Cardiac muscle cell (in vitro differentiated cells and primary cell): Measurements from ENCODE around the gene NEIL3. TPM values are rescaled to one million over a fixed set of nuclear protein-coding genes. Genes with fewer than 3 reads are reported as not detected.
A peak's percentile ranks its signal among the peaks of the same experiment; 100 is the strongest.

Experiments used
- DNase-seq, 2 donors: peaks; one replicate each; pipeline versions ENCODE4 v3.0.0 to v3.0.0-alpha.2; 2010 to 2017; ENCODE audit warnings: low read depth in 1 of 2, low spot score in 1 of 2
- H3K27ac ChIP-seq: fragments of 200-600 bp; sonication (generic); 2 replicates; pipeline ENCODE4 v1.5.1; 2016
- H3K27me3 ChIP-seq: fragments of 200-600 bp; sonication (generic); 2 replicates; pipeline ENCODE4 v1.6.0; 2016; ENCODE audit warnings: control low read depth
- H3K36me3 ChIP-seq: fragments of 200-600 bp; sonication (generic); 2 replicates; pipeline ENCODE4 v1.5.1; 2016; ENCODE audit warnings: control low read depth
- H3K4me1 ChIP-seq: fragments of 200-600 bp; sonication (generic); 2 replicates; pipeline ENCODE4 v1.8.1; 2017; ENCODE audit warnings: low read depth, mild to moderate bottlenecking, mixed run types
- H3K4me3 ChIP-seq: fragments of 200-600 bp; sonication (generic); 2 replicates; pipeline ENCODE4 v1.5.1; 2016; ENCODE audit warnings: mild to moderate bottlenecking
- H3K9me3 ChIP-seq: fragments of 200-600 bp; sonication (generic); 2 replicates; pipeline ENCODE4 v1.5.1; 2017; ENCODE audit warnings: low read depth, mild to moderate bottlenecking, control low read depth
- polyA plus RNA-seq: library from polyadenylated mRNA; unstranded; fragments of >200 nt; fragmentation: Nextera tagmentation; extraction: Ambion mirVana; gene quantifications from 2 replicates; pipeline ENCODE4 v1.2.1, GENCODE V29; 2016
- total RNA-seq: library from RNA; depleted of rRNA; stranded (reverse); fragments of >200 nt; gene quantifications from 2 replicates; pipeline ENCODE4 v1.2.3, GENCODE V29; 2016
- TF ChIP-seq, protein P1 (sequence below): IDR thresholded peaks from 2 replicates; pipeline ENCODE4 v1.5.1; 2012; ENCODE audit warnings: low read depth, mild to moderate bottlenecking, low read length

NEIL3 gene
- total and polyA plus RNA-seq, 2 experiments from 2014 or later: 2.0 to 7.4 TPM

DNA sequence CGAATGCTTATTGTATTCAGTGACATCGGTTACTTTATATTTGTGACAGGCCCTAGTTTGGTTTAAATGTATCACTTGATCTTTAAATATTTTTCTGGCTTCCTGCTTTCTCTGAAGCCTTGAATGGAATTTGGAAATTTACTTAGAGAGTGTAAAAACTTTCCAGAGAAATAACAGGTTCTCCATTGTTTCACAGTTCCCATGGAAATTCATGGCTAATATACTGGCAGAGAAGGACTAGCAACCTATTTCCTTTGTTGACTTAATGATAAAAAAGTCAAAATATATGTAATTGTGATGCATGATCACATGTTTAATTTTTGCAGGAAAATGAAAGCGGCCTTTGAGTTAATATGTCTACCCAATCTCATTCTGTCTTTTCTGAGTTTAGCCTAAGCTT lies 13.2 kb downstream of the NEIL3 start:
- TF ChIP-seq, protein P1, sequence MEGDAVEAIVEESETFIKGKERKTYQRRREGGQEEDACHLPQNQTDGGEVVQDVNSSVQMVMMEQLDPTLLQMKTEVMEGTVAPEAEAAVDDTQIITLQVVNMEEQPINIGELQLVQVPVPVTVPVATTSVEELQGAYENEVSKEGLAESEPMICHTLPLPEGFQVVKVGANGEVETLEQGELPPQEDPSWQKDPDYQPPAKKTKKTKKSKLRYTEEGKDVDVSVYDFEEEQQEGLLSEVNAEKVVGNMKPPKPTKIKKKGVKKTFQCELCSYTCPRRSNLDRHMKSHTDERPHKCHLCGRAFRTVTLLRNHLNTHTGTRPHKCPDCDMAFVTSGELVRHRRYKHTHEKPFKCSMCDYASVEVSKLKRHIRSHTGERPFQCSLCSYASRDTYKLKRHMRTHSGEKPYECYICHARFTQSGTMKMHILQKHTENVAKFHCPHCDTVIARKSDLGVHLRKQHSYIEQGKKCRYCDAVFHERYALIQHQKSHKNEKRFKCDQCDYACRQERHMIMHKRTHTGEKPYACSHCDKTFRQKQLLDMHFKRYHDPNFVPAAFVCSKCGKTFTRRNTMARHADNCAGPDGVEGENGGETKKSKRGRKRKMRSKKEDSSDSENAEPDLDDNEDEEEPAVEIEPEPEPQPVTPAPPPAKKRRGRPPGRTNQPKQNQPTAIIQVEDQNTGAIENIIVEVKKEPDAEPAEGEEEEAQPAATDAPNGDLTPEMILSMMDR: no peak
- Histone ChIP-seq H3K4me1 (peaks cover 9% of the 10 kb centered on the region), H3K27ac (no peak overlapping the region), H3K27me3 (no peaks in the 10 kb centered on the region), H3K4me3 (no peak overlapping the region), H3K9me3 (no peaks in the 10 kb centered on the region), H3K36me3 (no peaks in the 10 kb centered on the region)
- peak in 1 of 2 donors; percentile 43 for DNase-seq

DNA sequence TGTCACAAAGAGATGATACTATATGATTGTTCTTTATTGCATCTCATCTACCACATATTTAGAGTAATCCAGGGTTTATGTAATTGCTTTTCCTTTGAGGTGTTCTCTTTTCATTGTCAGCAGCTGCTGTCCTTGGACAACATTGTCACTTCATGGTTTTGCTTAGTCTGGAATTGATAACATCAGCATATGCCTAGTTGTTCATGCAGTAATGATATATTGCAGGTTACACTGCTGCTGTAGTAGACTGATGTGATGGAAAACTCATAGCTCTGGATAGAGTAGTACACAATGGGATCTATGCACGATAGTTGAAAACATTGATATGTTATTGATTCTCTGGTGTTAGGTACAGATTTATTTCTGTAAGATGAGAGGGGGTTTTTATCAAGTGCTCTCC lies 13.7 kb downstream of the NEIL3 start:
- no peak overlapping the region for H3K4me3 ChIP-seq
- no peak for DNase-seq
- no peaks in the 10 kb centered on the region for H3K9me3 ChIP-seq
- no peaks in the 10 kb centered on the region for H3K36me3 ChIP-seq
- no peak overlapping the region for H3K27ac ChIP-seq
- H3K4me1 ChIP-seq: peaks cover 9% of the 10 kb centered on the region
- no peaks in the 10 kb centered on the region for H3K27me3 ChIP-seq
- TF ChIP-seq, protein P1: no peak

DNA sequence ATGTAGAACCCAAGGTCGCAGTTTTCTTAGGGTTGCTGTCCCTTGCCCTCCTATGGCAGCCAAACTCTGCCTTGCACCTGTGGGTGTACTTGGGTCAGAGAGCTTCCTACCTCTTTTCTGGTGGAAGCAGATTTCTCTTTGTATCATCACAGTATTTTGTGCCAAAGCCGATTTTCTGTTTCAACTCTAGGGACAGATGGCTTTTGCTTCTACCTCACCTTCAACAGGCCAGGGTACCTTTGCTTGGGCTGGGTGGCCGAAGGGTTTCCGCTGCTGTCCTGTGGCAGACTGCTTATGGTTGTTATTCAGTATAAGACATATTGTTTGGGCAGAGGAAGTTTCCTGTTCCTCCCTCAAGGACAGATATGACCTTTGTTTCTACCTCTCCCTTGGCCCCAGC lies 22.4 kb downstream of the NEIL3 start:
- H3K9me3 ChIP-seq: peaks cover 5% of the 10 kb centered on the region
- no peaks in the 10 kb centered on the region for H3K27me3 ChIP-seq
- no peak overlapping the region for H3K27ac ChIP-seq
- DNase-seq: no peak
- no peak overlapping the region for H3K4me3 ChIP-seq
- H3K4me1 ChIP-seq: peaks cover 3% of the 10 kb centered on the region
- TF ChIP-seq, protein P1: no peak
- no peaks in the 10 kb centered on the region for H3K36me3 ChIP-seq

DNA sequence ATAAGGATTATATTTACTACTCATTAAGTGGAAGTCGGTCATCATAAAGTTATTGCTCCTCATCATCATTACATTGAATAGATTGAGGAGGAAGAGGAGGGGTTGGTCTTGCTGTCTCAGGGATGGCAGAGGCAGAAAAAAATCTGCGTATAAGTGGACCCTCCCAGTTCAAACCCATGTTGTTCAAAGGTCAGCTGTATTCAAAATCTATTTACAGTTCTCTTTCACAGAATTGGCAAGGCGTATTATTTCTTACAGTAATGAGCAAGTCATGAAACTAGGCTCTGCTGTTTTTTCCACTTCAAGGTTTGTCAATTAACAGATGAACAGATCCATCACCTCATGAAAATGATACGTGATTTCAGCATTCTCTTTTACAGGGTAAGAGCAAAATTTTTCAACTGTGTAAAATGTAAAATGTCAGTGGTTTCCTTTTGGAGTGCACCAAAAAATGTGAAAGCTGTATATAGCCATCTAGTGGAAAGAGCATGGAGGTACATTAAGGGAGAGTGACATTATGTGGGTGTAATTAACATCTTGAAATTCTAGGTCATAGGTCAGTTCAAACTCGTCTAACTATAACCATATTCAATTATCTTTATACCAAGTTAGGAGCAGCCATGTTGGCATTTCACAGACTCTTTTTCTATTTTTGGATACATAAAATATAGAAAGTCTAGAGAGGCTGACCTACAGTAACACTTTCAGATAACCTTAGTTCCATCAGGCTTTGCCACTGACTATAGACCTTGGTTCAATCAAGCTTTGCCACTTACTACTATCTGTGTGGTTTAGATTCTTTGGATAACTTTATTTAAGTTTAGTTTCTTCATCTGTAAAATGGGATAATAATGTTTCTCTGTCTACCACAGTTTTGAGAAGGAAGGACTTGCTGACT lies 30.1 kb downstream of the NEIL3 start:
- no peaks in the 10 kb centered on the region for H3K36me3 ChIP-seq
- no peaks in the 10 kb centered on the region for H3K9me3 ChIP-seq
- DNase-seq: peak; percentile 30 to 63
- H3K27me3 ChIP-seq: no peaks in the 10 kb centered on the region
- TF ChIP-seq, protein P1: peak; percentile 74
- H3K4me3 ChIP-seq: no peak overlapping the region
- no peak overlapping the region for H3K27ac ChIP-seq
- peaks cover 15% of the 10 kb centered on the region for H3K4me1 ChIP-seq

DNA sequence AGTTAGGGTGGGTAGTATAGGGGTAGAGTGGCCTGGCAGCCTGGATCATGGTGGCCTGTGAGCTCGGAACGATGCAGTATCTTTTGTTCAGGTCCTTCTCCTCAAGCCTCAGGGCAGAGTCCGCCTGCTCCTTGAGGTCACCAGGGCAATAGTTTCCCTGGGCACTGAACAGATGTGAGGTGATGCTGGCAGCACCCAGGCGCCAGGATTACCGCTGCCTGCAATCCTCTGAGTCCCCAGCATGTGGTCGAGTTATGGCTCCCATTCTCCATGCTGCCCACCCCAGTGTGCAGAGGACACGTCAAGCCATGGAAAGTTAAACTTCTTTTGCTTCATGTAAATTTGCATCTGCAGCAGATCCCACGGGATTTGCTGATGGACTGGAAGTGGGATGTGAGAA lies 38.7 kb downstream of the NEIL3 start:
- Histone ChIP-seq H3K4me3 (no peak overlapping the region), H3K27ac (no peak overlapping the region), H3K4me1 (no peaks in the 10 kb centered on the region), H3K27me3 (no peaks in the 10 kb centered on the region), H3K9me3 (no peaks in the 10 kb centered on the region), H3K36me3 (no peaks in the 10 kb centered on the region)
- TF ChIP-seq, protein P1: no peak
- no peak for DNase-seq
